ENCODE data around the gene TOMM40. TPM values are rescaled to one million over a fixed set of nuclear protein-coding genes. Genes with fewer than 3 reads are reported as not detected.

Gene TOMM40
- total RNA-seq, 2 donors from 2014 or later, result 53.0 to 65.1 TPM

DNA sequence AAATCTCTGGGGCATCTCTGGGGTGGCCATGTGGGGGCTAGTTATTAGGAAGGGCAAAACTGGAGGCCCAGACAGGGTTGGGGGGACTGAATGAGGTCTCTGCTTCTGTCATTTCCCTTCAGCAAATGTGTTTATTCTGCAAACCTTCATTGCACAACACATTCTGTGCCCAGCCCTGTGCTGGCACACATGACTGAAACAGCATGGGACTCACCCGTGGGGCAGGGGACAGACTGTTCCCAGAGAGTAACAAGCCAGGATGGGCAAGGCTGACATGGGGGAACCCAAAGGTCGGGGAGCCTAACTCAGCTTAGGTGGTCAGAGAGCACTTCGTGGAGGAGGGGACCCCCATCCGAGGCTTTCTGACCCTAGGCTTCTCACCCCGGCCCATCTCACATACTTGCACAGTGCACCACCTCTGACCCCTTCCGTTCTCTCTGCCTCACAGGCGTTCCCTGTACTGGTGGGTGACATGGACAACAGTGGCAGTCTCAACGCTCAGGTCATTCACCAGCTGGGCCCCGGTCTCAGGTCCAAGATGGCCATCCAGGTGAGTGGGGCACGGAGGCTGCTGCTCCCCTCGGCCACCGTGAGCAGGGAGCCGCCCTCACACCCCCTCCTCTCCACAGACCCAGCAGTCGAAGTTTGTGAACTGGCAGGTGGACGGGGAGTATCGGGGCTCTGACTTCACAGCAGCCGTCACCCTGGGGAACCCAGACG is 2.4 kb downstream of the TOMM40 start:
- no peak overlapping the region for H3K27ac Mint-ChIP-seq
- peaks cover 2 to 18% of the 10 kb centered on the region in 2 donors for H3K36me3 Mint-ChIP-seq (ENCODE audit: insufficient read depth in 2 of 2)
- peak overlapping the region in 1 of 2 donors; percentile 83 for H3K4me3 Mint-ChIP-seq
- no peak for ATAC-seq (replicated peaks in 1 of 2)
- H3K4me1 Mint-ChIP-seq (ENCODE audit: low read depth), result peaks cover 37% of the 10 kb centered on the region
- peaks cover 2% of the 10 kb centered on the region in 2 donors for H3K9me3 Mint-ChIP-seq
- no peaks in the 10 kb centered on the region for H3K27me3 Mint-ChIP-seq (ENCODE audit: low read depth)
- DNase-seq, result no peak

DNA sequence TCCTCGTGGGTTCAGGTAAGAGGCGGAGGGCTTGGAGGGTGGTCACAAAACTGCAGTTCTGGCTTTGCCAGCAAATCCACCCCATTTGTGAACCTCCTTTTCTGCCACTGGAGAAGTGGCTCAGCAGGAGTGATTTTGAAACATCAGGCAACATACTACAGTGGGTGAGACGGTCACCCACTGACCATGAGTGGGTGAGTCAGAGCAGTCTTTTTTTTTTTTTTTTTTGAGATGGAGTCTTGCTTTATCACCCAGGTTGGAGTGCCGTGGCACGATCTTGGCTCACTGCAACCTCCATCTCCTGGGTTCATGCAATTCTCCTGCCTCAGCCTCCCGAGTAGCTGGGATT is 3.0 kb downstream of the TOMM40 start:
- Mint-ChIP-seq H3K4me1 (ENCODE audit: low read depth) (peaks cover 35% of the 10 kb centered on the region), H3K9me3 (peaks cover 2% of the 10 kb centered on the region in 2 donors), H3K27me3 (ENCODE audit: low read depth) (no peaks in the 10 kb centered on the region), H3K4me3 (no peak overlapping the region), H3K36me3 (ENCODE audit: insufficient read depth in 2 of 2) (peaks cover 2 to 18% of the 10 kb centered on the region in 2 donors), H3K27ac (no peak overlapping the region)
- ATAC-seq (replicated peaks in 1 of 2), result no peak
- DNase-seq, result no peak

- no peak for ATAC-seq (replicated peaks in 1 of 2)
- H3K27ac Mint-ChIP-seq, result no peak overlapping the region
- no peaks in the 10 kb centered on the region for H3K27me3 Mint-ChIP-seq (ENCODE audit: low read depth)
- no peak overlapping the region for H3K4me3 Mint-ChIP-seq
- peaks cover 27% of the 10 kb centered on the region for H3K4me1 Mint-ChIP-seq (ENCODE audit: low read depth)
- no peaks in the 10 kb centered on the region for H3K9me3 Mint-ChIP-seq
- H3K36me3 Mint-ChIP-seq (ENCODE audit: insufficient read depth in 2 of 2), result peaks cover 2 to 18% of the 10 kb centered on the region in 2 donors
- DNase-seq, result no peak
Observed at GRCh38 chr19:44894946-44895345, 3.9 kb downstream of the TOMM40 start.

GRCh38 chr19:44897835-44898234 is 6.8 kb downstream of the TOMM40 start:
- DNase-seq (no peak), ATAC-seq (replicated peaks in 1 of 2) (no peak)
- Mint-ChIP-seq H3K27ac (no peak overlapping the region), H3K9me3 (no peaks in the 10 kb centered on the region), H3K4me3 (no peak overlapping the region), H3K27me3 (ENCODE audit: low read depth) (no peaks in the 10 kb centered on the region), H3K4me1 (ENCODE audit: low read depth) (peaks cover 9% of the 10 kb centered on the region), H3K36me3 (ENCODE audit: insufficient read depth in 2 of 2) (peaks cover 5 to 23% of the 10 kb centered on the region in 2 donors)

DNA sequence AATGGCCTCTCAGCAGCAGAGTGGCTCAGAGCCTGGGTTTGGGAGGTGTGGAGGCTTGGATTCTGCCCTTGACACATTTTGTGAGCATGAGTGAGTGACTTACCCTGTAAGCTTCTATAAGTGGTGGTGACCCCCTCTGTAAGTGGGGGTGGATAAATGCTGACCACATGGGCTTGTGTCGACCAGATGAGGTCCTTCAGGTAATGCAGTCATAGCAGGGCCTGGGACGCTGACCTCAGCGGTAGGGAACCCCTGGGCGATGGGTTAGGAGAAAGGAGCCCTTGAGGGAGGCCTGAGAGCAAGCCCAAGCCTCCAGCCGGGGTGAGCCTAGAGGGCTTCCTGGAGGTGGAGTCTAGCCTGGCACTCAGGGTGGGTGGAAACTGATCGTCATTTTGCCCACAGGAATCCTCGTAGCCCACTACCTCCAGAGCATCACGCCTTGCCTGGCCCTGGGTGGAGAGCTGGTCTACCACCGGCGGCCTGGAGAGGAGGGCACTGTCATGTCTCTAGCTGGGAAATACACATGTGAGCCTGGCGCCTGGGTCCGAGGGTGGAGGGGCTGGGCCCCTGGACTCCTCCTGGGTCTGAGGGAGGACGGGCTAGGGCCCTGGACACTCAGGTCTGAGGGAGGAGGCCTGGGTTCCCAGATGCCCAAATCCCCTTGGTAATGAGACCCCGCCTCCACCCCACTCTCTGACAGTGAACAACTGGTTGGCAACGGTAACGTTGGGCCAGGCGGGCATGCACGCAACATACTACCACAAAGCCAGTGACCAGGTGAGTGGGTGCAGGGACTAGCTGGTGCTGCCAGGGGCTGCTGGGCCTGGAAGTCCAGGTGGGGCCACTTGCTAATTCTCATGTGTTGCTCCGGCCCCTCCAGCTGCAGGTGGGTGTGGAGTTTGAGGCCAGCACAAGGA is 9.5 kb downstream of the TOMM40 start:
- ATAC-seq (replicated peaks in 1 of 2), result no peak
- DNase-seq, result no peak
- Mint-ChIP-seq H3K27ac (no peak overlapping the region), H3K9me3 (no peaks in the 10 kb centered on the region), H3K4me3 (no peak overlapping the region), H3K36me3 (ENCODE audit: insufficient read depth in 2 of 2) (peaks cover 5 to 21% of the 10 kb centered on the region in 2 donors), H3K27me3 (ENCODE audit: low read depth) (peaks cover under 1% of the 10 kb centered on the region), H3K4me1 (ENCODE audit: low read depth) (no peaks in the 10 kb centered on the region)

DNA sequence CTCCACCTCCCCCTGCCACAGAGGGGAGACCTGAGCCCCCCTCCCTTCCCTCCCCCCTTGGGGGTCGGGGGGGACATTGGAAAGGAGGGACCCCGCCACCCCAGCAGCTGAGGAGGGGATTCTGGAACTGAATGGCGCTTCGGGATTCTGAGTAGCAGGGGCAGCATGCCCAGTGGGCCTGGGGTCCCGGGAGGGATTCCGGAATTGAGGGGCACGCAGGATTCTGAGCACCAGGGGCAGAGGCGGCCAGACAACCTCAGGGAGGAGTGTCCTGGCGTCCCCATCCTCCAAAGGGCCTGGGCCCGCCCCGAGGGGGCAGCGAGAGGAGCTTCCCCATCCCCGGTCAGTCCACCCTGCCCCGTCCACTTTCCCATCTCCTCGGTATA is 12.2 kb downstream of the TOMM40 start:
- Mint-ChIP-seq H3K4me3 (no peak overlapping the region), H3K27me3 (ENCODE audit: low read depth) (peaks cover 17% of the 10 kb centered on the region), H3K4me1 (ENCODE audit: low read depth) (peaks cover 13% of the 10 kb centered on the region), H3K27ac (no peak overlapping the region), H3K9me3 (no peaks in the 10 kb centered on the region), H3K36me3 (ENCODE audit: insufficient read depth in 2 of 2) (peaks cover 3 to 13% of the 10 kb centered on the region in 2 donors)
- ATAC-seq (replicated peaks in 1 of 2) (no peak), DNase-seq (no peak)

DNA sequence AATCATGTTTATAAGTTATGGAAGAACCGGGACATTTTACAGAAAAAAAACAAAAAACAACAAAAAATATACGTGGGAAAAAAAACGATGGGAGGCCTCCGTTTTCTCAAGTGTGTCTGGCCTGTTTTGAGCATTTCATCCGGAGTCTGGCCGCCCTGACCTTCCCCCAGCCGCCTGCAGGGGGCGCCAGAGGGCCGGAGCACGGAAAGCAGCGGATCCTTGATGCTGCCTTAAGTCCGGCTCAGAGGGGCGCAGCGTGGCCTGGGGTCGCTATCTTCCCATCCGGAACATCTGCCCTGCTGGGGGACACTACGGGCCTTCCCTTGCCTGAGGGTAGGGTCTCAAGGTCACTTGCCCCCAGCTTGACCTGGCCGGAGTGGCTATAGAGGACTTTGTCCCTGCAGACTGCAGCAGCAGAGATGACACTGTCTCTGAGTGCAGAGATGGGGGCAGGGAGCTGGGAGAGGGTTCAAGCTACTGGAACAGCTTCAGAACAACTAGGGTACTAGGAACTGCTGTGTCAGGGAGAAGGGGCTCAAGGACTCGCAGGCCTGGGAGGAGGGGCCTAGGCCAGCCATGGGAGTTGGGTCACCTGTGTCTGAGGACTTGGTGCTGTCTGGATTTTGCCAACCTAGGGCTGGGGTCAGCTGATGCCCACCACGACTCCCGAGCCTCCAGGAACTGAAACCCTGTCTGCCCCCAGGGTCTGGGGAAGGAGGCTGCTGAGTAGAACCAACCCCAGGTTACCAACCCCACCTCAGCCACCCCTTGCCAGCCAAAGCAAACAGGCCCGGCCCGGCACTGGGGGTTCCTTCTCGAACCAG is 12.8 kb downstream of the TOMM40 start:
- Mint-ChIP-seq H3K9me3 (no peaks in the 10 kb centered on the region), H3K27me3 (ENCODE audit: low read depth) (peaks cover 17% of the 10 kb centered on the region), H3K36me3 (ENCODE audit: insufficient read depth in 2 of 2) (peaks cover 3 to 13% of the 10 kb centered on the region in 2 donors), H3K27ac (no peak overlapping the region), H3K4me1 (ENCODE audit: low read depth) (peaks cover 13% of the 10 kb centered on the region), H3K4me3 (no peak overlapping the region)
- peak; percentile 70 to 84 for DNase-seq
- ATAC-seq (replicated peaks in 1 of 2), result peak; percentile 47 to 51

- Mint-ChIP-seq H3K9me3 (no peaks in the 10 kb centered on the region), H3K4me1 (ENCODE audit: low read depth) (peaks cover 13% of the 10 kb centered on the region), H3K4me3 (no peak overlapping the region), H3K27ac (no peak overlapping the region), H3K27me3 (ENCODE audit: low read depth) (peaks cover 17% of the 10 kb centered on the region), H3K36me3 (ENCODE audit: insufficient read depth in 2 of 2) (peaks cover 3 to 13% of the 10 kb centered on the region in 2 donors)
- DNase-seq, result no peak
- no peak for ATAC-seq (replicated peaks in 1 of 2)
Observed at GRCh38 chr19:44904426-44904994, 13.5 kb downstream of the TOMM40 start.

GRCh38 chr19:44905437-44906160 is 14.5 kb downstream of the TOMM40 start, which contains the start of gene APOE:
APOE (plus strand) TSS chr19:44905796; CDS start chr19:44906625, 829 bp downstream.
- peaks cover 13% of the 10 kb centered on the region for H3K4me1 Mint-ChIP-seq (ENCODE audit: low read depth)
- peaks cover 3 to 9% of the 10 kb centered on the region in 2 donors for H3K36me3 Mint-ChIP-seq (ENCODE audit: insufficient read depth in 2 of 2)
- no peak for DNase-seq
- ATAC-seq (replicated peaks in 1 of 2), result no peak
- H3K27me3 Mint-ChIP-seq (ENCODE audit: low read depth), result peaks cover 17% of the 10 kb centered on the region
- H3K9me3 Mint-ChIP-seq, result no peaks in the 10 kb centered on the region
- peak within 1 kb of the TSS; percentile 29 to 53 for H3K4me3 Mint-ChIP-seq
- H3K27ac Mint-ChIP-seq, result no peak within 1 kb of the TSS

DNA sequence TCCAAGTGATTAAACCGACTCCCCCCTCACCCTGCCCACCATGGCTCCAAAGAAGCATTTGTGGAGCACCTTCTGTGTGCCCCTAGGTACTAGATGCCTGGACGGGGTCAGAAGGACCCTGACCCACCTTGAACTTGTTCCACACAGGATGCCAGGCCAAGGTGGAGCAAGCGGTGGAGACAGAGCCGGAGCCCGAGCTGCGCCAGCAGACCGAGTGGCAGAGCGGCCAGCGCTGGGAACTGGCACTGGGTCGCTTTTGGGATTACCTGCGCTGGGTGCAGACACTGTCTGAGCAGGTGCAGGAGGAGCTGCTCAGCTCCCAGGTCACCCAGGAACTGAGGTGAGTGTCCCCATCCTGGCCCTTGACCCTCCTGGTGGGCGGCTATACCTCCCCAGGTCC is 16.6 kb downstream of the TOMM40 start:
- Mint-ChIP-seq H3K36me3 (ENCODE audit: insufficient read depth in 2 of 2) (peaks cover 2% of the 10 kb centered on the region in 2 donors), H3K27ac (no peak overlapping the region), H3K27me3 (ENCODE audit: low read depth) (peaks cover 22% of the 10 kb centered on the region), H3K4me3 (no peak overlapping the region), H3K4me1 (ENCODE audit: low read depth) (peaks cover 13% of the 10 kb centered on the region), H3K9me3 (no peaks in the 10 kb centered on the region)
- no peak for DNase-seq
- ATAC-seq (replicated peaks in 1 of 2), result no peak

DNA sequence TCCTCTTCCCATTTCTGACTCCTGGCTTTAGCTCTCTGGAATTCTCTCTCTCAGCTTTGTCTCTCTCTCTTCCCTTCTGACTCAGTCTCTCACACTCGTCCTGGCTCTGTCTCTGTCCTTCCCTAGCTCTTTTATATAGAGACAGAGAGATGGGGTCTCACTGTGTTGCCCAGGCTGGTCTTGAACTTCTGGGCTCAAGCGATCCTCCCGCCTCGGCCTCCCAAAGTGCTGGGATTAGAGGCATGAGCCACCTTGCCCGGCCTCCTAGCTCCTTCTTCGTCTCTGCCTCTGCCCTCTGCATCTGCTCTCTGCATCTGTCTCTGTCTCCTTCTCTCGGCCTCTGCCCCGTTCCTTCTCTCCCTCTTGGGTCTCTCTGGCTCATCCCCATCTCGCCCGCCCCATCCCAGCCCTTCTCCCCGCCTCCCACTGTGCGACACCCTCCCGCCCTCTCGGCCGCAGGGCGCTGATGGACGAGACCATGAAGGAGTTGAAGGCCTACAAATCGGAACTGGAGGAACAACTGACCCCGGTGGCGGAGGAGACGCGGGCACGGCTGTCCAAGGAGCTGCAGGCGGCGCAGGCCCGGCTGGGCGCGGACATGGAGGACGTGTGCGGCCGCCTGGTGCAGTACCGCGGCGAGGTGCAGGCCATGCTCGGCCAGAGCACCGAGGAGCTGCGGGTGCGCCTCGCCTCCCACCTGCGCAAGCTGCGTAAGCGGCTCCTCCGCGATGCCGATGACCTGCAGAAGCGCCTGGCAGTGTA is 17.2 kb downstream of the TOMM40 start:
- peaks cover 17% of the 10 kb centered on the region for H3K4me1 Mint-ChIP-seq (ENCODE audit: low read depth)
- H3K27ac Mint-ChIP-seq, result no peak overlapping the region
- no peak for ATAC-seq (replicated peaks in 1 of 2)
- no peaks in the 10 kb centered on the region for H3K9me3 Mint-ChIP-seq
- no peaks in the 10 kb centered on the region for H3K36me3 Mint-ChIP-seq (ENCODE audit: insufficient read depth in 2 of 2)
- no peak overlapping the region for H3K4me3 Mint-ChIP-seq
- DNase-seq, result no peak
- H3K27me3 Mint-ChIP-seq (ENCODE audit: low read depth), result peaks cover 29% of the 10 kb centered on the region

Data from activated T-cell treated with anti-CD3 and anti-CD28 coated beads, Interleukin-2, amount 50 U/mL, for 72 hours (primary cell).